GM18520 (cell line): ENCODE results near the gene LCT.
A peak's percentile ranks its signal among the peaks of the same experiment; 100 is the strongest.
"Not testable (repeated sequence)": the region's sequence is repeated elsewhere in the genome, so short reads cannot be mapped to it uniquely, and the experiment has no call there.

ENCODE experiments used
- ATAC-seq: cut with Tn5 transposase; IDR thresholded peaks from one replicate; pipeline ENCODE4 v1.9.1; 2021; ENCODE audit not compliant: unreplicated experiment

The LCT gene

DNA sequence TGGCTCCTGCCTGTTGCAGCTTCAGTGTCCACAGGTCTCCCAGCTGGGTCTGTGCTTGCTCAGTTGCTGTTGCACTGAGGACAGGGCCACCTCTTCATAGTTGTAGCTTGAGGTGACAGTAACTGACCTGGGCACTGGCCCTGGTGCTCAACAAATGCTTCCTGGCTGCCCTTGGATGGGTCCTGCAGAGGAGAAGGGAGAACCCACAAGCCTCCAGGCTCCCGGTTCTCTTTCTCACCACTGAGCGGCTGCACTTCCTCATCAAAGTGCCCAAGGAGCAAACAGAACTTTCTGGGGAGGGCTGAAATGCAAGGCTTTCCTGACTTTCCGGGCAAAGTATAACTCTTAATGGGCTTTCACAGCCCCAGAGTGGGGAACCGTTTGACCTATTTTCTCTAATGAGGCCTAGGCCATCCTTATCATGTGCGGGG is 38.7 kb downstream of the LCT start:
- no peak for ATAC-seq

DNA sequence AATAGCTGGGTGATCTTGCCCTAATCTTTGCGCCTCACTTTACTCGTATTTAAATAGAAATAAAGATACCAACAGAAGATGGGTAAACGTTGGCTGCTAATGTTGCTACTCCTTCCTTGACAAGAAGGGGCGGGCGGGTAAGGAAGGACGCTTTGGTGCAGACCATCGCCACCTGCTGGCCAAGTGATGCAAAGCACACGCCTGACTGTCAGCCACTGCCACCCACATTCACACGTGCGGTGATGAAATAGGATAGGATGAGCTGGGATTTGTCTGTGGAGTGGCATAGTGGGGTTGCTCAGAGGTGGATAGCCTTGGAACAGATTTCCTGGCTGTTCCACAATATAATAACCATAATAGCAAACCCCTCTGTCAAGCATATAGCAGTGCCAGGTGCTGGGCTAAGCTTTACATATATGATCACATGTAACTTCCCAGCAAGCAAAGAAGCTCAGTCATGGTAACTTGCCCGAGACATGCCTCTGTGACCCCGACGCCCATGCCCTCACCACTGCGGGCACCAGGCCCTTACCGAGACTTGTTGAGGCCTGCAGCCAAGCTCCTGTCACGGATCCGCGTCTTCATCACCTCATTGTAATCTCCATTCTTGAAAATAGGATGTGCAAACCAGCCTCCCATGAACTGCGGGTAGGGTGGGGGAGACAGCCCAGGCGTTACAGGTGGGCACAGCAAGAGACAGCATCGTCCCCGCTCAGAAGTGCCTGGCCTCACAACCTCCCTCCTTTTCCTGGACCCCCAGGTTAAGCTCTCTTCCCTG is 39.3 kb downstream of the LCT start:
- no peak for ATAC-seq

DNA sequence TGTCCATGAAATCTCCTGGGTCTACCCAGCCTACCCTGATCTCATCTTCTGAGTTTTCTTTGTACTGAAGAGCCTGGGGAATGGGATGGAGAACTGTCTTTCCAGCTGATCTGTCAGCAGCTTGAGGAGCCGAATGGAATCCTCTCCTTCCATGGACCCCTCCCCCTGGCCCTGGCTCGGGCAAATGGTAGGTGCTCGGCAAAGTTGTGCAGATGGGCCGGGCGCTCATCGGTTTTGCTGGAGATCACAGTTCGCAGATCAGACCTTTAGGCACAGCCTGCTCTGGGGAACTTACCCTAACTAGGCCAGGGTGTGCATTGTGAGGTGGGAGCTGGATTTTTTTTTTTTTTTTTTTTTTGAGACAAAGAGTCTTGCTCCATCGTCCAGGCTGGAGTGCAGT is 40.4 kb downstream of the LCT start:
- ATAC-seq = no peak

DNA sequence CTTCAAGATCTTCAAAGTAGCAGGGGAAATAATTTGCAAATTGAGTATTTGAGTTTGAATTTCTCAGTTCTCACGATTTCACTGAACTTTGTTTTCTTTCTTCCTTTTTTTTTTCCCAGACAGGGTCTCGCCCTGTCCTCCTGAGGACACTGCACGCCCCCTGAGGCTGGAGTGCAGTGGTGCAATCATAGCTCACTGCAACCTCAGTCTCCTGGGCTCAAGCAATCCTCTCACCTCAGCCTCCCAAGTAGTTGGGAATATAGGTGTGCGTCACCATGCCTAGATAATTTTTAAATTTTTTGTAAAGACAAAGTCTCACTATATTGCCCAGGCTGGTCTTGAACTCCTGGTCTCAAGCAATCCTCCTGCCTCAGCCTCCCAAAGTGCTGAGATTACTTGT is 41.3 kb downstream of the LCT start:
- ATAC-seq = not testable (repeated sequence)

GRCh38 chr2:135792401-135793150 is 44.4 kb downstream of the LCT start:
- peak; percentile 60 for ATAC-seq

- no peak for ATAC-seq
Measured at GRCh38 chr2:135791418-135792190, 45.4 kb downstream of the LCT start.

GRCh38 chr2:135790423-135790822 is 46.6 kb downstream of the LCT start:
- ATAC-seq = no peak

DNA sequence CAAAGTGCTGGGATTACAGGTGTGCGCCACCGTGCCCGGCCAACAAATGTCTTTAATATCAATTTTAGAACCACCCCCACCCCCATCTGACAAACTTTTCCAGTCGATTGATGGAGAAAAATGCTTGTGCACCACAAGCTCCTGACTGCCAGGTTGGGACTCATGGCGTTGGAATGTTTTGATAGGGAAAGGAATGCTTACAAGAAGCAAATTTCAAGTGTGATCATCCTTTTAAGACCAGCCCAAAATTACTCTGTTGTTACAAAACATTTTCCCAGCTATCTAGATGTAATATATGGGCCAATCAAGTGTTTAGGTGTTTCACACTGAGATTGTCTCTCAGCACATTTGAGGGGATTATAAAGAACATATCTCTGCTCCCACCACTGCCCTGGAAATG is 50.2 kb downstream of the LCT start:
- no peak for ATAC-seq

- no peak for ATAC-seq
Measured at GRCh38 chr2:135785032-135785431, 52.0 kb downstream of the LCT start.

DNA sequence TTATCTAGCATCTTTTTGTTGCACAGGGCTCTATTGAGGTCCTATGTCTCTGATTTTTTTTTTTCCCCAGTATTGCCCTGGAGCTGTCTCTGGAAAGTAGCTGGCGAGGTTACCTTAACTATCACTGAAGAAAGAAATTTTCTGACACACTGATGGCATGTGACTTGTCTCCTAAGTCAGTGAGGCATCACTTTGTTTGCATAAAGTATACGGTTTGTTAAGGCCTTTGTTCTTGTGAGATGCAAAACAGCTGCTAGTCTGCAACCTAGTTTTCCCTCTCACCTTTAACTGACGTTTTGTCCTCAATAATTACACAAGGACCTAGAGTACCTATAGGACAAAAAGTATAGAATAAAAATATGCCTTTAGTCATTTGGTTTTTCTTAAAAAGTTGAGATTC is 53.5 kb downstream of the LCT start:
- ATAC-seq = no peak

DNA sequence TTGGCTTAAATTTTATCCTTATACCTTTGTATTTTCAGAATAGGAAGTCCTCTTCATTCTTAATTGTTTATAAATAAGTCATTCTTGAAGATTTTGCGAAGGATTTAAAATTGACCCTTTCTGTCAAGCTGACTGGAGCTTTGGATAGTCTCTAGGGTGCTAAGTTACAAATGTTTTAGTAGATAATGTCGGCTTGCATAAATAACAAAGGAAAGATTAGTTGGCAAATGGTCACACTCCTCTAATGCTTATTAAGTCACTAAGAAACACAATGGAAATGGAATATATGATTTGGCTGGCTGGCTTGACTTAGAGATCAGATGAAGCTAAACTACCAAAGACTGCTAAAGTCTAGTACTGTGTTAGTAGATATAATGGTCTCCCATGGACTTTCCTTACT is 54.8 kb downstream of the LCT start:
- no peak for ATAC-seq

DNA sequence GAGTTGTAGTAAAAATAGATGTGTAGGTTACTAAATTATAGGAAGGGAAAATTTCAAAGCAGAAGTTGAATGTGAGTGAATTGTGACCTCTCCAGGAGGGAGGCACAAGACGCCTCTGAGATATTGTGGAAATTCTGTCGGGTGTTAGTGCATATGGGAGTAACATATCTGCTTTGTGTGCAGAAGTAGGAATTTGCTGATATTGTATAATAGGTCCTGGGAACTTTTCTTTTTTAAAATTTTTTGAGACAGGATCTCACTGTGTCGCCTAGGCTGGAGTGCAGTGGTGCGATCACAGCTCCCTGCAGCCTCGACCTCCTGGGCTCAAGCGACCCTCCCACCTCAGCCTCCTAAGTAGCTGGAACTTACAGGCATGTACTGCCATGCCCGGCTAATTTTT is 60.6 kb downstream of the LCT start:
- no peak for ATAC-seq

DNA sequence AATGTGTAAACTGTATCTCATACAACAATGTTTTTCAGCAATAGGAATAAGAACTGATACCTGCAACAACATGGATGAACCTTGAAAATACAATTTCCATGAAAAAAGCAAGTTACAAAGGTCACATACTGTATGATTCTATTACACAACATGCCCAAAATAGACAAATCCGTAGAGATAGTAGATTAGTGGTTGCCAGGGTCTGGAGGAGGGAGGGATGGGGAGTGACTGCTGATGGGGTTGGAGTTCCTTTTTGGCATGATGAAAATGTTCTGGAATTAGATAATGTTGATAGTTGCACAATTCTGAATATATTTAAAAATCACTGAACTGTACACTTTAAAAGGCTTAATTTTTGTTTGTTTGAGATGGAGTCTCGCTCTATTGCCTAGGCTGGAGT is 61.6 kb downstream of the LCT start:
- no peak for ATAC-seq

DNA sequence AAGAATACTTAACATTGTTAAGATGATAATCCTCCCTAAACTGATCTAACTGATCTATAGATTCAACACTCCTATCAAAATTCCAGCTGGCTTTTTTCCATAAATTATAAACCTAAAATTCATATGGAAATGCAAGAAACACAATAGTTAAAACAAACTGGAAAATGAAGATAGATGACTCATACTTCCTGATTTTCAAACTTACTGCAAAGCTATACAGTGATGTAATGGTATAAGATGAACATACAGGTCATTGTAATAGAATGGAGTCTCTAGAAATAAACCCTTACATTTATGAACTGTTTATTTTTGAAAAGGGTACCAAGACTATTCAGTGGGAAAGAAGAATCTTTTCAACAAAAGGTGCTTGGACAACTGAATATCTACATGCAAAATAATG is 63.1 kb downstream of the LCT start:
- ATAC-seq = no peak

DNA sequence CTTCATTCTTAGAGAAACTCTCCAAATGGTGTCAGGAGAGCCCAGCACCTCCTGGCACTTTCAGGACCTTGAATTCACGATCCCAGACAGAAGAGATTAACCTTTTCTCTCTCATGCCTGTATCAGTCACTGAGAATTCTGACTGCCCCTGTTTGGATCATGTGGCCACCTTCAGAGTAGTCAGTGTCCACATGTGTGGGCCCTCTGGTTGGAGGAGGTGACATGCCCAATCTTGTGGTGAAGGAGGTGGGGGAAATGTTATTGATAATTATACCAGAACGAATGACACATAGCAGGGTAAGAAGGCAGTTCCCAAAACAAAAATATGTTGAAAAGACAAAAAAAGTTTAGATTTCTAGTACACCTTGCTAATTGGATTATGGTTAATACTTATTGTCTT is 63.7 kb downstream of the LCT start:
- ATAC-seq = no peak

DNA sequence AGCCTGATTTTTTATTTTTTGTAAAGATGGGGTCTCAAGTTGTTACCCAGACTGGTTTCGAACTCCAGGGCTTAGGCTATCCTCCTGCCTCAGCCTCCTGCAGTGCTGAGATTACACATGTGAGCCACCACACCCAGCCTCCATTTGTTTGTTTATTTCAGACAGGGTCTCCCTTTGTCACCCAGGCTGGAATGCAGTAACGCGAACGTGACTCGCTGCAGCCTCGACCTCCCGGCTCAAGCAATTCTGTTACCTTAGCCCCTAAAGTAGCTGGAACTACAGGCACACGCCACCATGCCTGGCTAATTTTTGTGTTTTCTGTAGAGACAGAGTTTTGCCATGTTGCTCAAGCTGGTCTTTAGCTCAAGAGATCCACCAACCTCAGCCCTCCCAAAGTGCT is 68.1 kb downstream of the LCT start:
- ATAC-seq = no peak

- no peak for ATAC-seq
Measured at GRCh38 chr2:135762530-135762929, 74.5 kb downstream of the LCT start.

DNA sequence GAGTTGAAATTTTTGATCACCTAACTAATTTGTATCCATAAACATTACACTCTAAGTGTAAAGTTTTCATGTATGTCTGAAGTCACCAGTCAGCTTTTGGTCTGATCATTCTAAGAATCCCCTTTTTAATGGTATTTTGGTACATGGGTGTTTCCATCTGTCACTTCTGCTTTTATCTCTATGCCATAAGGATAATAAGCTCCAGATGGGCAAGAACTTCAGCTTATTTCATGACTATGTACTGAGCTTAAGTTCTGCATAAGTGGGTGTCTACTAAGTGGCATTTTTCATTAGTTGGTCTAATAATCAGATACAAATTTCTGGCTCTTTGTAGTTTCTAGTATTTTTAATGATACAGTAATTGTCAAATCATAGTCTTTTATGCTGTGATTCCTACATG is 75.0 kb downstream of the LCT start:
- ATAC-seq = no peak

DNA sequence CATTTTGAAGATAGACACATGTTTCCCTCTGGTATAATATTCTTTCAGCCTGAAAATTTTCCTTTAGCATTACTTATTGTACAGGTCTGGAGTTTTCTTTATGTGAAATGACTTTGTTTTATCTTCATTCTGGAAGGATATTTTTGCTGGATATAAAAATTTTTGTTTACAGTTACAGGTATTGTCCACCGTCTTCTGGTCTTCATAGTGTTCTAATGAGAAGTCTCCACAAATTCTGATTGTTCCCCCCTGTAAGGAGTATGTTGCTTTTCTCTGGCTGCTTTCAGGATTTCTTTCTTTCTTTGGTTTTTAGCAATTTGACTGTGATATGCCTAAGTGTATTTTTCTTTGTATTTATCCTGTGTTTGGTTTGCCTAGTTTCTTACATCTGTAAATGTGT is 80.3 kb downstream of the LCT start:
- ATAC-seq = no peak

- ATAC-seq = no peak
Measured at GRCh38 chr2:135755573-135755972, 81.4 kb downstream of the LCT start.

GRCh38 chr2:135745545-135745944 is 91.4 kb downstream of the LCT start:
- ATAC-seq = no peak
